Panc1 (cell line): ENCODE results near the gene ABCB8. TPM values are rescaled to one million over a fixed set of nuclear protein-coding genes. Genes with fewer than 3 reads are reported as not detected.

Experiments
- ATAC-seq: fragments of 200-7000 bp; cut with Tn5 transposase; 2 replicates; pipeline ENCODE4 v1.9.1; 2020; ENCODE audit warnings: mild to moderate bottlenecking, moderate library complexity
- BruUV-seq: library from RNA; stranded (reverse); fragments of 400-500 nt; replicated peaks from 2 replicates; lab custom pipeline; 2021; lab: Mats Ljungman, UMichigan
- CTCF ChIA-PET: fragments of 300-600 bp; sonication (Branson Sonifier 250); formaldehyde crosslinking; loops from one replicate; lab custom pipeline; 2022; ENCODE audit warnings: antibody characterized with exemption; lab: Charles Lee
- POLR2A ChIA-PET: fragments of 300-600 bp; sonication (Branson Sonifier 250); formaldehyde crosslinking; loops from one replicate; lab custom pipeline; 2022; ENCODE audit warnings: antibody characterized with exemption; lab: Charles Lee
- DNase-seq: peaks from one replicate; pipeline ENCODE4 v3.0.0-alpha.2; 2010; ENCODE audit warnings: low read depth, low spot score
- H3K27ac ChIP-seq: 2 replicates; pipeline ENCODE4 v1.5.1; 2011; ENCODE audit warnings: mild to moderate bottlenecking, low read length, inconsistent platforms
- H3K27me3 ChIP-seq: fragments of 200-500 bp; sonication (Bioruptor generic); 2 replicates; pipeline ENCODE4 v1.6.0; 2014; ENCODE audit warnings: low read length, inconsistent platforms; ENCODE audit not compliant: control insufficient read depth, insufficient read depth
- H3K36me3 ChIP-seq: fragments of 200-500 bp; sonication (Bioruptor generic); 2 replicates; pipeline ENCODE4 v1.5.1; 2014; ENCODE audit warnings: inconsistent platforms, mild to moderate bottlenecking, low read length, moderate library complexity; ENCODE audit not compliant: control insufficient read depth, insufficient read depth
- H3K4me1 ChIP-seq: 2 replicates; pipeline ENCODE4 v1.5.1; 2011; ENCODE audit warnings: inconsistent platforms, mild to moderate bottlenecking, low read length, moderate library complexity; ENCODE audit not compliant: control insufficient read depth, insufficient read depth
- H3K4me3 ChIP-seq, 2 experiments: 2 replicates each; pipeline ENCODE4 v1.5.1; 2011 to 2012; ENCODE audit warnings: low read depth in 2 of 2, low read length in 2 of 2, mild to moderate bottlenecking in 2 of 2, inconsistent platforms in 1 of 2, moderate library complexity in 1 of 2
- H3K9me3 ChIP-seq: fragments of 200-500 bp; sonication (Bioruptor generic); 2 replicates; pipeline ENCODE4 v1.5.1; 2014; ENCODE audit warnings: low read depth, mild to moderate bottlenecking, inconsistent platforms, low read length, moderate library complexity; ENCODE audit not compliant: control insufficient read depth, insufficient read depth
- CTCF ChIP-seq: fragments of 450-650 bp; IDR thresholded peaks from 2 replicates; pipeline ENCODE4 v1.5.1; 2017; ENCODE audit warnings: mild to moderate bottlenecking
- POLR2AphosphoS5 ChIP-seq: IDR thresholded peaks from 2 replicates; pipeline ENCODE4 v1.6.1; 2012; ENCODE audit warnings: mild to moderate bottlenecking, low read depth, low read length, moderate library complexity
- SIN3A ChIP-seq: IDR thresholded peaks from 2 replicates; pipeline ENCODE4 v1.6.1; 2012; ENCODE audit warnings: low read depth, mild to moderate bottlenecking, low read length, moderate library complexity, borderline replicate concordance; ENCODE audit not compliant: insufficient read depth
- TCF7L2 ChIP-seq: IDR thresholded peaks from 2 replicates; pipeline ENCODE4 v1.6.1; 2011; ENCODE audit warnings: mild to moderate bottlenecking, low read depth, low read length, inconsistent platforms
- in situ Hi-C: cut with HindIII; loops from 2 replicates; pipeline ENCODE4 v1.10.0; 2016; ENCODE audit warnings: low sequenced_read_pairs, low pct_unique_long_range_greater_than_20kb
- intact Hi-C: fragments of 100-400 bp; cut with micrococcal nuclease; formaldehyde crosslinking; loops from one replicate; pipeline ENCODE4 v1.10.0; 2022; ENCODE audit not compliant: unreplicated experiment
- total RNA-seq: library from RNA; stranded (reverse); gene quantifications from one replicate; pipeline ENCODE4 v1.2.1, GENCODE V29; 2021; ENCODE audit not compliant: unreplicated experiment
- TF ChIP-seq, protein P1 (sequence below), 2 experiments: IDR thresholded peaks; 2 replicates each; pipeline ENCODE4 v1.6.1; 2011 to 2012; ENCODE audit warnings: low read depth in 2 of 2, control low read depth in 1 of 2, low read length in 1 of 2, mild to moderate bottlenecking in 1 of 2, moderate library complexity in 1 of 2; ENCODE audit not compliant: insufficient read depth in 1 of 2

The ABCB8 gene
- total RNA-seq, 1 experiment from 2014 or later, result 49.8 TPM

- Histone ChIP-seq H3K4me1 (no peaks in the 10 kb centered on the region; the same call in 1 of the 2 replicates), H3K27ac (no peak within 1 kb of the TSS), H3K9me3 (peaks cover 10% of the 10 kb centered on the region), H3K36me3 (no peaks in the 10 kb centered on the region), H3K4me3 (no peak within 1 kb of the TSS), H3K27me3 (no peaks in the 10 kb centered on the region)
- POLR2A ChIA-PET, result no interaction called here
- ATAC-seq (no peak), DNase-seq (no peak)
- TF ChIP-seq SIN3A (no peak), CTCF (no peak), POLR2AphosphoS5 (no peak), TCF7L2 (no peak)
- TF ChIP-seq, protein P1, sequence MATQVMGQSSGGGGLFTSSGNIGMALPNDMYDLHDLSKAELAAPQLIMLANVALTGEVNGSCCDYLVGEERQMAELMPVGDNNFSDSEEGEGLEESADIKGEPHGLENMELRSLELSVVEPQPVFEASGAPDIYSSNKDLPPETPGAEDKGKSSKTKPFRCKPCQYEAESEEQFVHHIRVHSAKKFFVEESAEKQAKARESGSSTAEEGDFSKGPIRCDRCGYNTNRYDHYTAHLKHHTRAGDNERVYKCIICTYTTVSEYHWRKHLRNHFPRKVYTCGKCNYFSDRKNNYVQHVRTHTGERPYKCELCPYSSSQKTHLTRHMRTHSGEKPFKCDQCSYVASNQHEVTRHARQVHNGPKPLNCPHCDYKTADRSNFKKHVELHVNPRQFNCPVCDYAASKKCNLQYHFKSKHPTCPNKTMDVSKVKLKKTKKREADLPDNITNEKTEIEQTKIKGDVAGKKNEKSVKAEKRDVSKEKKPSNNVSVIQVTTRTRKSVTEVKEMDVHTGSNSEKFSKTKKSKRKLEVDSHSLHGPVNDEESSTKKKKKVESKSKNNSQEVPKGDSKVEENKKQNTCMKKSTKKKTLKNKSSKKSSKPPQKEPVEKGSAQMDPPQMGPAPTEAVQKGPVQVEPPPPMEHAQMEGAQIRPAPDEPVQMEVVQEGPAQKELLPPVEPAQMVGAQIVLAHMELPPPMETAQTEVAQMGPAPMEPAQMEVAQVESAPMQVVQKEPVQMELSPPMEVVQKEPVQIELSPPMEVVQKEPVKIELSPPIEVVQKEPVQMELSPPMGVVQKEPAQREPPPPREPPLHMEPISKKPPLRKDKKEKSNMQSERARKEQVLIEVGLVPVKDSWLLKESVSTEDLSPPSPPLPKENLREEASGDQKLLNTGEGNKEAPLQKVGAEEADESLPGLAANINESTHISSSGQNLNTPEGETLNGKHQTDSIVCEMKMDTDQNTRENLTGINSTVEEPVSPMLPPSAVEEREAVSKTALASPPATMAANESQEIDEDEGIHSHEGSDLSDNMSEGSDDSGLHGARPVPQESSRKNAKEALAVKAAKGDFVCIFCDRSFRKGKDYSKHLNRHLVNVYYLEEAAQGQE (IDR thresholded peaks at IDR 0.05; ENCODE audit: insufficient read depth in 1 of 2, low read depth in 2 of 2, low read length in 1 of 2), result no peak
- no TSS peak for BruUV-seq
- CTCF ChIA-PET, result interaction anchor here (0.6 kb wide), 1 partner anchor 27 kb away, joined by 7 read pairs; no protein-coding TSS in a partner anchor
- in situ Hi-C loops (no loop called here), intact Hi-C loops (no loop called here)
Observed at GRCh38 chr7:150990416-150991186, 37.6 kb upstream of the ABCB8 start, which contains the start of gene NOS3. Gene NOS3 (plus strand): TSS chr7:150991017. CDS start chr7:150993804, 2,787 bp downstream.

GRCh38 chr7:150992051-150992640 is 36.1 kb upstream of the ABCB8 start:
- TF ChIP-seq CTCF (no peak), POLR2AphosphoS5 (no peak), SIN3A (no peak), TCF7L2 (no peak)
- TF ChIP-seq, protein P1 (IDR thresholded peaks at IDR 0.05; ENCODE audit: insufficient read depth in 1 of 2, low read depth in 2 of 2, low read length in 1 of 2), result no peak
- POLR2A ChIA-PET, result interaction anchor here (0.7 kb wide), 1 partner anchor 20 kb away, joined by 7 read pairs; no protein-coding TSS in a partner anchor
- intact Hi-C loops, result no loop called here
- Histone ChIP-seq H3K27ac (no peak overlapping the region), H3K9me3 (peaks cover 10% of the 10 kb centered on the region), H3K36me3 (no peaks in the 10 kb centered on the region), H3K4me1 (no peaks in the 10 kb centered on the region; the same call in 1 of the 2 replicates), H3K27me3 (no peaks in the 10 kb centered on the region), H3K4me3 (no peak overlapping the region)
- in situ Hi-C loops, result no loop called here
- ATAC-seq (no peak), DNase-seq (no peak)
- CTCF ChIA-PET, result interaction anchor here (0.7 to 1.2 kb wide), 3 partner anchors 18 to 37 kb away, joined by 3 to 9 read pairs (median 4); no protein-coding TSS in a partner anchor
- BruUV-seq, result no TSS peak
